ENCODE results near the gene SLF2. TPM values are rescaled to one million over a fixed set of nuclear protein-coding genes. Genes with fewer than 3 reads are reported as not detected.
A peak's percentile ranks its signal among the peaks of the same experiment; 100 is the strongest.

Gene SLF2
- total and polyA plus RNA-seq, 4 donors = 4.0 to 18.8 (median 12.1) TPM

GRCh38 chr10:100907175-100907574 lies 5.6 kb upstream of the SLF2 start:
- Histone ChIP-seq H3K27ac (ENCODE audit: low read depth in 1 of 2, low read length in 2 of 2) (no peak overlapping the region), H3K9ac (ENCODE audit: low read depth in 1 of 2, low read length in 2 of 2) (no peak overlapping the region), H3K36me3 (ENCODE audit: control insufficient read depth in 4 of 4, insufficient read depth in 3 of 4, low read depth in 1 of 4, low read length in 3 of 4) (no peaks in the 10 kb centered on the region), H3K27me3 (ENCODE audit: control insufficient read depth in 4 of 4, insufficient read depth in 4 of 4, low read length in 3 of 4) (no peaks in the 10 kb centered on the region), H3K4me1 (ENCODE audit: control insufficient read depth in 4 of 4, insufficient read depth in 4 of 4, low read length in 3 of 4) (peaks cover 3 to 5% (median 4%) of the 10 kb centered on the region in 4 donors), H3K9me3 (ENCODE audit: control insufficient read depth in 4 of 4, low read length in 3 of 4) (no peaks in the 10 kb centered on the region), H3K4me3 (ENCODE audit: low read depth in 1 of 3, low read length in 3 of 3) (no peak overlapping the region)
- TF ChIP-seq HNF4A (conservative IDR thresholded peaks at IDR 0.05) = peak; percentile 56 to 67
- TF ChIP-seq TAF1 (conservative IDR thresholded peaks at IDR 0.05) = no peak
- TF ChIP-seq SP1 (IDR thresholded peaks at IDR 0.05) = peak; percentile 53
- no peak for DNase-seq (ENCODE audit: low spot score)
- 10% methylated on average over 1 of the region's 1 CpG for WGBS

GRCh38 chr10:100907773-100908363 lies 4.9 kb upstream of the SLF2 start:
- H3K9ac ChIP-seq (ENCODE audit: low read depth in 1 of 2, low read length in 2 of 2) = no peak overlapping the region
- no peaks in the 10 kb centered on the region for H3K27me3 ChIP-seq (ENCODE audit: control insufficient read depth in 4 of 4, insufficient read depth in 4 of 4, low read length in 3 of 4)
- no peak overlapping the region for H3K27ac ChIP-seq (ENCODE audit: low read depth in 1 of 2, low read length in 2 of 2)
- no peak for TF ChIP-seq JUND (IDR thresholded peaks at IDR 0.05)
- no peak for TF ChIP-seq NR2F2 (IDR thresholded peaks at IDR 0.05)
- no peak for TF ChIP-seq REST (IDR thresholded peaks at IDR 0.05)
- WGBS = 82% methylated on average over 4 of the region's 4 CpGs
- no peak for DNase-seq (ENCODE audit: low spot score)
- peaks cover 3 to 7% (median 5%) of the 10 kb centered on the region in 4 donors for H3K4me1 ChIP-seq (ENCODE audit: control insufficient read depth in 4 of 4, insufficient read depth in 4 of 4, low read length in 3 of 4)
- H3K4me3 ChIP-seq (ENCODE audit: low read depth in 1 of 3, low read length in 3 of 3) = no peak overlapping the region
- no peaks in the 10 kb centered on the region for H3K9me3 ChIP-seq (ENCODE audit: control insufficient read depth in 4 of 4, low read length in 3 of 4)
- no peaks in the 10 kb centered on the region for H3K36me3 ChIP-seq (ENCODE audit: control insufficient read depth in 4 of 4, insufficient read depth in 3 of 4, low read depth in 1 of 4, low read length in 3 of 4)

- Histone ChIP-seq H3K4me1 (ENCODE audit: control insufficient read depth in 4 of 4, insufficient read depth in 4 of 4, low read length in 3 of 4) (peaks cover 3 to 9% (median 5%) of the 10 kb centered on the region in 4 donors), H3K36me3 (ENCODE audit: control insufficient read depth in 4 of 4, insufficient read depth in 3 of 4, low read depth in 1 of 4, low read length in 3 of 4) (no peaks in the 10 kb centered on the region), H3K4me3 (ENCODE audit: low read depth in 1 of 3, low read length in 3 of 3) (no peak overlapping the region), H3K27me3 (ENCODE audit: control insufficient read depth in 4 of 4, insufficient read depth in 4 of 4, low read length in 3 of 4) (no peaks in the 10 kb centered on the region), H3K9ac (ENCODE audit: low read depth in 1 of 2, low read length in 2 of 2) (no peak overlapping the region), H3K9me3 (ENCODE audit: control insufficient read depth in 4 of 4, low read length in 3 of 4) (no peaks in the 10 kb centered on the region), H3K27ac (ENCODE audit: low read depth in 1 of 2, low read length in 2 of 2) (no peak overlapping the region)
- 92% methylated on average over 8 of the region's 8 CpGs for WGBS
- DNase-seq (ENCODE audit: low spot score) = no peak
- no peak for TF ChIP-seq REST (IDR thresholded peaks at IDR 0.05)
- no peak for TF ChIP-seq FOXA1 (IDR thresholded peaks at IDR 0.05)
- TF ChIP-seq RAD21 (IDR thresholded peaks at IDR 0.05) = no peak
- TF ChIP-seq EGR1 (IDR thresholded peaks at IDR 0.05; ENCODE audit: low read depth in 2 of 2) = no peak
- no peak for TF ChIP-seq HNF4G (IDR thresholded peaks at IDR 0.05)
Observed at GRCh38 chr10:100908378-100908777, 4.4 kb upstream of the SLF2 start.

Measured in liver (tissue), 9 donors.